Activated CD4-positive, alpha-beta T cell treated with anti-CD3 and anti-CD28 coated beads, Interleukin-10, Interleukin-2, amounts not matched to agents 100 ng/mL and 50 ng/mL, durations not matched to agents 16 hours and 8 hours (primary cell): ENCODE results near the gene MFSD12.
"Not testable (repeated sequence)": the region's sequence is repeated elsewhere in the genome, so short reads cannot be mapped to it uniquely, and the experiment has no call there.

ENCODE experiments used
- DNase-seq: peaks from one replicate; pipeline ENCODE4 v3.0.0-alpha.2; 2020

Gene MFSD12

DNA sequence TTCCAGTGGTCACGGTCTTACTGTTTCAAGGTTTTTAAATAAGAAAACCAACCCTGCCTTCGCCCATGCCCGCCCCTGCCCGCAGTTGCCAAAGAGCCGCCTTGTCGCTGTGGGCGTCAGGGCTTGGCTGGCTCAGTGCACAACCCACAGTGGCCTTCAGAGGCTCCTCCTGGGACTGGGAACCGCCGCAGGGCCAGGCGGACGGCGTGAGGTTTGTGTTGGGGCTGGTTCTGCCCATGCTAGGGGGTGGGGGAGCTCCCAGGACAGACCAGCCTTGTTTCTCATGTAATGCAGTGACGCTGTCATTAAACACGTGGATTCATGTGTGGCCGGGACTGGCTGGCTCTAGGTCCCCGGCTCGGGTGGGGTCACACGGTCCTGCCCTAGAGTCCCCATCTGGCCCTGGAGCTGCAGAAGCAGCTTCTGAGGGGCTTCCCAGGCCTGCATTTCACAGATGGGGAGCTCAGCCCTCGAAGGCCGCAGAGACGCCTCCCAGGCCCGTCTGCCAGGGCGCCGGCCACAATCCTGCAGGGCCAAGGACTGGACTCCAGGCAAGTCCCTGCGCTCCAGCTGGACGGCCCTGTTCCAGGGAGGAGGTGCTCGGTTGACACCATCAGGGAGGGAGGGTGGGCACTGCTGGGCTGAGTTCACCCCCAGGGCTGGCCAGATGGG is 20.8 kb downstream of the MFSD12 start:
- no peak for DNase-seq

DNA sequence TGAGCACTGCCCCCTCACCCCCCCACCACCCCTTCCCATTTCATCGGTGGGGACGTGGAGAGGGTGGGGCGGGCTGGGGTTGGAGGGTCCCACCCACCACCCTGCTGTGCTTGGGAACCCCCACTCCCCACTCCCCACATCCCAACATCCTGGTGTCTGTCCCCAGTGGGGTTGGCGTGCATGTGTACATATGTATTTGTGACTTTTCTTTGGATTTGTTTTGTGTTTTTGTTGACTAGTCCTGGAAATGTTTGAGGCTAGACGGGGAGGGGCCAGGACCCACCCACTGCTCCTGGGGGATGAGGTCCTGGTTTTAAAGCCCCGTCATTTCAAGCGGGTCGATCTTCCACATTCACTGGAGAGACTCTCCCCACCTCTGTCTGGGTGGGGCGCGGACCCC is 21.4 kb downstream of the MFSD12 start:
- no peak for DNase-seq

DNA sequence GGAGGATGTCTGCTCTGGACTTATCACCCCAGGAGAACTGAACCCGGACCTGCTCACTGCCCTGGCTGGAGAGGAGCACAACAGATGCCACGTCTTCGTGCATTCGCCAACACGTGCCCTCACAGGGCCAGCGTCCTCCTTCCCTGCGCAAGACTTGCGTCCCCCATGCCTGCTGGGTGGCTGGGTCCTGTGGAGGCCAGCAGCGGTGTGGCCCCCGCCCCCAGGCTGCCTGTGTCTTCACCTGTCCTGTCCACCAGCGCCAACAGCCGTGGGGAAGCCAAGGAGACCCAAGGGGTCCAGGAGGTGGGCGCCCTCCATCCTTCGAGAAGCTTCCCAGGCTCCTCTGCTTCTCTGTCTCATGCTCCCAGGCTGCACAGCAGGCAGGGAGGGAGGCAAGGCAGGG is 21.8 kb downstream of the MFSD12 start:
- no peak for DNase-seq

DNA sequence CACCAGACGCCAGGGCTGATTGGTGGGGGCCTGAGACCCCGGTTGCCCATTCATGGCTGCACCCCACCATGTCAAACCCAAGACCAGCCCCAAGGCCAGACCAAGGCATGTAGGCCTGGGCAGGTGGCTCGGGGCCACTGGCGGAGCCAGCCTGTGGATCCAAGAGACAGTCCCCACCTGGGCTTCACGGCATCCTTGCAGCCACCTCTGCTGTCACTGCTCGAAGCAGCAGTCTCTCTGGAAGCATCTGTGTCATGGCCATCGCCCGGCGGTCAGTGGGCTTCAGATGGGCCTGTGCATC is 22.2 kb downstream of the MFSD12 start:
- no peak for DNase-seq

GRCh38 chr19:3534375-3535234 is 22.8 kb downstream of the MFSD12 start:
- no peak for DNase-seq

GRCh38 chr19:3533563-3534216 is 23.7 kb downstream of the MFSD12 start:
- DNase-seq: no peak

DNA sequence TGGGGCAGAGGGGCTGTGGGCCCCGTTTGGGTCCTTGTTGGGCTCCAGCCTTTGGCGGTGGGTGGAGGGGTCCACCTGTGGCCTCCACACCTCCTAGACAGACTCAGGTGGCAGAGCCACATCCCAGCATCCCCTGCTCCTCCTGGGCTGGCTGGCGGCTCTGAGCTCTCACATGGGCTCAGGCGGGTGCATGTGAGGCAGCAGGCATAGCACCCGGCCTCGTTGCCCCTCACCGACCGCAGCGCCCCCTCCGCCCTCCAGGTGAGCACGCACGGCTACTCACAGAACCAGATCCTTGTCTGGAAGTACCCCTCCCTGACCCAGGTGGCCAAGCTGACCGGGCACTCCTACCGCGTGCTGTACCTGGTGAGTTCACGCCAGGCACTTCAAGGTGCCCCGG is 24.4 kb downstream of the MFSD12 start:
- DNase-seq: no peak

DNA sequence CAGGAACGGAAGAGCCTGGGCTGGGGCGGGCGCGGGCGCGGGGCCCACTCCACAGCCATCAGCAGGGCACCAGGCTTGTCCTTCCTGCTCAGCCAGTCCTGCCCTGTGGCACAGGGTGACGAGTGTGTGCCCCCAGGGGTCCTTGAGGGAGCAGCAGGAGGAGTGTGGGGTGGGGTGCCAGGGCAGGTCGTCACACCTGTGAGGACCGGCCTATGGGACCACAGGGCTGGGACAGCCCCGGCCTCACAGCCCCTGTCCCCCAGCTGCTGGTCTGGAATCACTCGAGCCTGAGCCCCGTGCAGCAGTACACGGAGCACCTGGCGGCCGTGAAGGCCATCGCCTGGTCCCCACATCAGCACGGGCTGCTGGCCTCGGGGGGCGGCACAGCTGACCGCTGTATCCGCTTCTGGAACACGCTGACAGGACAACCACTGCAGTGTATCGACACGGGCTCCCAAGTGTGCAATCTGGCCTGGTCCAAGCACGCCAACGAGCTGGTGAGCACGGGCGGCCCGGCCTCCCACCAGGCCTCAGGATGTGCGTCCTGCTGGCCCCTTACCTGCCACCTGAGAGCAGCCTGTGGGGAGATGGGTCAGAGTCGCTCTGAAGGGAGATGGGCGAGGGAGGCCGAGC is 25.1 kb downstream of the MFSD12 start:
- no peak for DNase-seq

- DNase-seq: no peak
These were observed 25.7 kb downstream of the MFSD12 start for GRCh38 chr19:3531716-3532115.

DNA sequence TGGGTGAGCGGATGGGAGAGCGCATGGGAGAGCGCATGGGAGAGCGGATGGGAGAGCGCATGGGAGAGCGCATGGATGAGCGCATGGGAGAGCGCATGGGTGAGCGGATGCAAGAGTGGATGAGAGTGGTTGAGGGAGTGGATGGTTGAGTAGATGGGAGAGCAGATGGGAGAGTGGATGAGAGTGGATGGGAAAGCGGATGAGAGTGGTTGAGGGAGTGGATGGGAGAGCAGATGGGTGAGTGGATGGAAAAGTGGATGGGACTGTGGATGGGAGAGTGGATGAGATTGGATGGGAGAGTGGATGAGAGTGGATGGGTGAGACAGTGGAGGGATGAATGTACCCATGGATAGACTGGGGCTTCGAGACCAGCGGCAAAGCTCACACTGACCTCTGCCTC is 27.0 kb downstream of the MFSD12 start:
- DNase-seq: no peak

- DNase-seq: not testable (repeated sequence)
These were observed 28.1 kb downstream of the MFSD12 start for GRCh38 chr19:3529299-3529698.

DNA sequence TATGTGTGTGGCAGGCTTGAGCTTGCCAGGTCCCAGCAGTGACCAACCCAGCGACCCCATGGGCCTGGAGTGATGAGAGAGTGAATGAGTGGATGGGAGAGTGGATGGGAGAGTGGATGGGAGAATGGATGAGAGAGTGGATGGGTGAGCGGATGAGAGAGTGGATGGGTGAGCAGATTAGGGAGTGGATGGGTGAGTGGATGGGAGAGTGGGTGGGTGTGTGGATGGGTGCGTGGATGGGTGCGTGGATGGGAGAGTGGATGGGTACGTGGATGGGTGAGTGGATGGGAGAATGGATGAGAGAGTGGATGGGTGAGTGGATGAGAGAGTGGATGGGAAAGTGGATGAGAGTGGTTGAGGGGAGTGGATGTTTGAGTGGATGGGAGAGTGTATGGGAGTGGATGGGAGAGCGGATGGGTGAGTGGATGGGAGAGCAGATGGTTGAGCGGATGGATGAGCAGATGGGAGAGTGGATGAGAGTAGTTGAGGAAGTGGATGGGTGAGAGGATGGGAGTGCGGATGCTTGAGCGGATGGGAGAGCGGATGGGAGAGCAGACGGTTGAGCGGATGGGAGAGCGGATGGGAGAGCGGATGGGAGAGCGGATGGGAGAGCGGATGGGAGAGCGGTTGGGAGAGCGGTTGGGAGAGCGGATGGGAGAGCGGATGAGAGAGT is 28.7 kb downstream of the MFSD12 start:
- no peak for DNase-seq

DNA sequence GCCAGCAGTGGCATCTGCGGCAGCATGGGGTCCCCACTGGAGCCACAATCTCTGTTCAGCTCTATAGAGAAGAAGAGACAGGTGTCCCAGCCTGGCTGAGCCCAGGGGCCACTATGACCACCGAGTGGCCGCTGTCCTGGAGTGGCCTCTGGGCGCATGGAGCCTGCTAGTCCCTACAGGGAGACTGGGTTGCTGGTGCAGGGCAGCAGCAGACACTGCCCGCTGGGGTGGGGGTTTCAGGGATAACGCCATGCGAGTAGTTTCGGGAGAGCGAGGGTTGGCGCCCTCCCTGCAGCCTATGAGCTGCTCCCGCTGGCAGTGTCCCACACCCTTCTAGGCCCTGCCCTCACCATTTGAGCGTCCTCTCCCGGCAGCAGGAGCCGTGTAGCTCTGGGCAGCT is 29.3 kb downstream of the MFSD12 start:
- no peak for DNase-seq

DNA sequence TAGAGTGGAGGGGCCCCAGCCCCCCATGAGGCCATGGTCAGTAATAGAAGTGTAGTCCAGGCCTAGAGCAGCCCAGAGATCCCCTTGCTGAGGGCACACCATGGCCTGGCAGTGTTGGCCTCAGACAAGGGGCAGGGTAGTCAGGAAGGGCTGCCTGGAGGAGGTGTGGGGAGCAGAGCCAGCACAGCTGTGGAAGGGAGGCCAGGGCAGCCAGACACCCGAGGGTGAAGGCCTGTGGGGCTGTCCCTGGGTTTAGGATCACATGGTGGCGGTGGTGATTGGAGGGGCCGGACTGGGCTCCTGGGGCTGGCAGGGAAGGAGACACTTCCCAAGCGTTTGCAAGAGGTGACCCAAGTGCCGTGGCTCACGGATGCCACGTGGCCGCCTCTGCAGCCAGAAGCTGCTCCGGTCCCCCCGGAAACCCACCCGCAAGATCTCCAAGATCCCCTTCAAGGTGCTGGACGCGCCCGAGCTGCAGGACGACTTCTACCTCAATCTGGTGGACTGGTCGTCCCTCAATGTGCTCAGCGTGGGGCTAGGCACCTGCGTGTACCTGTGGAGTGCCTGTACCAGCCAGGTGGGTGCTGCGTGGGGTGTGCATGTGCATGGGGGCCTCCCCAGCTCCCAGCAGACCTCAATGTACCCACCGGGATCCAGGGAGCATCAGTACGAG is 30.0 kb downstream of the MFSD12 start:
- DNase-seq: no peak

DNA sequence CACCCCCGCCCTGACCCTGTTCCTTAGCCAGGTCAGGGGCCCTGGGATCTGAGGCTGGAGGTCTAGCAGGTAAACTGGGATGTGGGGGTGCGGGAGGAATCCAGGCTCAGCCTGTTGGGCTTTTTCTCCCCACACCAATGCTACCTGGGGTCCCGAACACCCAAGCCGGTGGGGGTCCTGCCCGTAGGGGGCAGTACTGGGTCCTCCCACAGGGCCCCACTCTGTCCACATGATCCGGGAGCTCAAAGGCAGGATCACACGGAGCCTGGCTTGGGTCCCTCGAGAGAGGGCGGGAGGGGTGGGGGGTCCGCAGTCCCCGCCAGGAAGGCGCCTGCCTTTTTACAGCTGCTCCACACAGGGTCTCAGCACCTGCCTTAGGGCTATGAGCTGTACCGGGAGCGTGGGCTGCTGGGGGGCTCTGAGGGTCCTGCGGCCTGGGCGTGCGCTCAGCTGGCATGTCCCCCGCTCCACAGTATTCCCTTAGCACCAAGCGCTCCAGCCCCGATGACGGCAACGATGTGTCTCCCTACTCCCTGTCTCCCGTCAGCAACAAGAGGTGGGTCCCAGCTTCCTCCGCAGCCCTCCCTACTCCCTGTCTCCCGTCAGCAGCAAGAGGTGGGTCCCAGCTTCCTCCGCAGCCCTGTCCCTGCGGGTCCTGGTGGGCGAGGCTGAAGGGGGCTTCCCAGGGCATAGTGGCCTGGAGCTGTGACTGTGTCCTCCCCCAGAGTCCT is 30.7 kb downstream of the MFSD12 start:
- DNase-seq: no peak

GRCh38 chr19:3524904-3525451 is 32.4 kb downstream of the MFSD12 start:
- no peak for DNase-seq

- no peak for DNase-seq
These were observed 33.1 kb downstream of the MFSD12 start for GRCh38 chr19:3524078-3524842.

GRCh38 chr19:3523361-3524077 is 33.9 kb downstream of the MFSD12 start:
- DNase-seq: no peak

DNA sequence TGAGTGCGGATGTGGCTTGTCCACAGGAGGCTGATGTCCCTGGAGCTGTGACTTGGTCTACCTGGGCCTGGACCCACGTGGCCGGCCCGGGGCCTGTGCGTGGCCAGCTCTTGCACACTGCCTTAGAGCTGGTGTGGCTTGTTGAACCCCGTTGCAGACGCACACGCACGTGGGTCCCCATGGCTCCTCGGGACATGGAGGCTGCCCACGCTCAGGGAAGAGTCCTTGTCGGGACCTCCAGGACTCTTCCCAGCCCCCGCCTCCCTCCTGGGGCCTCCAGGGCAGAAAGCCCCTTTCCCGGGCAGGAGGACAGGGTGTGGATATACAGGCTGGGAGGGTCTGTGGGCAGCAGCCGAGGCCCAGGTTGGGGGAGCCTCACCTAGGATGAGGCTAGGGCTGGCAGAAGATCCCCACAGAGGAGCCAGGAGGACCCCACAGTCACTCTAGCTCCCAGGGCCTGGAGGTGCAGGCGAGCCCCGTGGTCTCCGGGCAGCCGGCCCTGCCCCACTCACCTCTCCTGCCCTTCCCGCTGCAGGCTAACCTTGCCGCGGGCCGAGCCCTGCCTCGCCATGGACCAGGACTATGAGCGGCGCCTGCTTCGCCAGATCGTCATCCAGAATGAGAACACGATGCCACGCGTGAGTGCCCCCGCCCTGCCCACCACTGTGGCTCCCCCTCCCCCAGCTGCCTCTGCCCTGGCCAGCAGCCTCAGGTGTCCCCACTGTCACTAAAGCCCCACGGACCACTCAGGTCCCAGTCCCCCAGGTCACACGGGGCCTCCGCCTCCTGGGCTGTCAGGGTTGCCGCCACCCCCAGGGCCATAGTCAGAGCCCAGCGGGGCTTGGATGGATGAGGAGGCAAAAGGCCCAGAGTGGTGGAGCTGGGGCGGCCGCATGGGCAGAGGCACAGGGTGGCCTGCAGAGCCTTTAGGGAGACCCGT is 34.7 kb downstream of the MFSD12 start:
- DNase-seq: no peak
